22Rv1 (cell line): Measurements from ENCODE around the gene HOXB4.

ENCODE experiments used
- H3K27ac ChIP-seq: fragments of 450-650 bp; 2 replicates; pipeline ENCODE4 v1.5.1; 2017
- ZFX ChIP-seq: fragments of 450-650 bp; IDR thresholded peaks from 2 replicates; pipeline ENCODE4 v1.6.1; 2017; ENCODE audit warnings: antibody characterized with exemption, borderline replicate concordance
- TF ChIP-seq, protein P1 (sequence below): fragments of 450-650 bp; IDR thresholded peaks from 2 replicates; pipeline ENCODE4 v1.5.1; 2017; ENCODE audit warnings: mild to moderate bottlenecking

HOXB4 gene

DNA sequence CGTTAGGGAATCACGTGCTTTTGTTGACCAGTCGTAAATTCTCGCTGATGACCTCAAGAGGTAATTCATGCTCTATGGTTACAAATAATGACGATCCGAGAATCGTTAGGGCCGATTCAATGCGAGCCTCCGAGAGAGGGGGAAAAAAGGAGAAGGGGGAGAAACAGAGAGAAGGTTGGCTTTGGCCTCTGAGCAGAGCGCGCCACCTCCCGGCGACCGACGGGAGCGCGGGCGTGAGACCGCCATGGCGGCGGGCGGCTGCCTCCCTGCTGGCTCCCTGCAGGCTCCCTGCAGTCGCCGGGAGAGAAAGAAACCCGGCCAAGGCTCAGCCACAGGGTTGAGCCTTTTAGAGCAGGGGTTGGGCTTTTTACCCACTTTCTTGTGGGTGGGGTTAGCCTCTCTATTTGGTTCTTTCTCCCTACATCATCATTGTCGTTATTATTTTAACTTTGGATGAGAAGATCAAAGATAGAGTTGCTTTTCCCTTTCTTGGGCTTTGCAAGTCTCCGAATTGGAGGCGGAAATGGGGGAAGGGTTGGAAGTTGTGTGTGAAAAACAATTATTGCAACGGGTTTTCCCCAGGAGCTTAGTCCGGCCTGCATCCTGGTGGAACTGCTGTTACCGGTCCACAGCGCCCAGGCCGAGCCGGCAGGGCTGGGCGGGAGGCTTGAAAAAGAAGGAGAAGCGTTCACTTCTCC, 15.8 kb upstream of the HOXB4 start:
- TF ChIP-seq, protein P1, sequence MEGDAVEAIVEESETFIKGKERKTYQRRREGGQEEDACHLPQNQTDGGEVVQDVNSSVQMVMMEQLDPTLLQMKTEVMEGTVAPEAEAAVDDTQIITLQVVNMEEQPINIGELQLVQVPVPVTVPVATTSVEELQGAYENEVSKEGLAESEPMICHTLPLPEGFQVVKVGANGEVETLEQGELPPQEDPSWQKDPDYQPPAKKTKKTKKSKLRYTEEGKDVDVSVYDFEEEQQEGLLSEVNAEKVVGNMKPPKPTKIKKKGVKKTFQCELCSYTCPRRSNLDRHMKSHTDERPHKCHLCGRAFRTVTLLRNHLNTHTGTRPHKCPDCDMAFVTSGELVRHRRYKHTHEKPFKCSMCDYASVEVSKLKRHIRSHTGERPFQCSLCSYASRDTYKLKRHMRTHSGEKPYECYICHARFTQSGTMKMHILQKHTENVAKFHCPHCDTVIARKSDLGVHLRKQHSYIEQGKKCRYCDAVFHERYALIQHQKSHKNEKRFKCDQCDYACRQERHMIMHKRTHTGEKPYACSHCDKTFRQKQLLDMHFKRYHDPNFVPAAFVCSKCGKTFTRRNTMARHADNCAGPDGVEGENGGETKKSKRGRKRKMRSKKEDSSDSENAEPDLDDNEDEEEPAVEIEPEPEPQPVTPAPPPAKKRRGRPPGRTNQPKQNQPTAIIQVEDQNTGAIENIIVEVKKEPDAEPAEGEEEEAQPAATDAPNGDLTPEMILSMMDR, result 0 out of 2 replicates have a peak, but pooled peaks have one; percentile 16
- TF ChIP-seq ZFX, result no peak
- H3K27ac ChIP-seq, result no peak overlapping the region

DNA sequence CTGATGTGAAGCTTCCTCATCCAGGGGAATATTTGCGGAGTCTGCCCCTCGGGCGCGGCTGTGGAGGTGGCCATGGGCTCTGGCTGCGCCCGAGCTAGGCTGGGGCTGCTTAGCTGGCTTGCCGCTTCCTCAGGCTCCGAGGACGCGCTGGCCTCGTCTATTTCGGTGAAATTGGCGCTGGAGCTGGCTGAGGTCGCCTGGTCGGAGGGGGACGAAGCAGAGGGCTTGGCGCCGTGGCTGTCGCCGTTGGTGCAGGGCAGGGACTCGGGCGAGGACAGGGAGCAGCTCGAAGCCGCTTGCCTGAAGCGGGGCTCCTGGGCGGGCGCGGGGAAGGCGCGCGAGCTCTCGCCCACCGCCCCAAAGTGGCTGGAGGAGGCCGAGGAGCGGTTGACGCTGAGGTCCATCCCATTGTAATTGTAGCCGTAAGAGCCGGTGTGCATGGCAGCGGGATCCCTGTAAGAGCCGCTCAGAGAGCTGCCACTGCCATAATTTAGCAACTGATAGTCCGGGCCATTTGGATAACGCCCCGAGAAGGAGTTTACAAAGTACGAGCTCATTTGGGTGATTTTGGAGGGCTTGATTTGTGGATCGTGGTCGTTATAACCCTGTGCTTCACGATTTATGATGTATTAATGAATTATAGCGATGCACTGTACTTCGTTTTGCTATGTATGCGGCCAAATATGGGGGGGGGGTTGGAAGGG, 15.1 kb upstream of the HOXB4 start, which contains the start of gene HOXB5:
Gene HOXB5 (minus strand): TSS at position 654 of the 704 bp plus-strand sequence. CDS start 97 bp downstream, at position 557.
- no peak within 1 kb of the TSS for H3K27ac ChIP-seq
- TF ChIP-seq ZFX, result no peak

DNA sequence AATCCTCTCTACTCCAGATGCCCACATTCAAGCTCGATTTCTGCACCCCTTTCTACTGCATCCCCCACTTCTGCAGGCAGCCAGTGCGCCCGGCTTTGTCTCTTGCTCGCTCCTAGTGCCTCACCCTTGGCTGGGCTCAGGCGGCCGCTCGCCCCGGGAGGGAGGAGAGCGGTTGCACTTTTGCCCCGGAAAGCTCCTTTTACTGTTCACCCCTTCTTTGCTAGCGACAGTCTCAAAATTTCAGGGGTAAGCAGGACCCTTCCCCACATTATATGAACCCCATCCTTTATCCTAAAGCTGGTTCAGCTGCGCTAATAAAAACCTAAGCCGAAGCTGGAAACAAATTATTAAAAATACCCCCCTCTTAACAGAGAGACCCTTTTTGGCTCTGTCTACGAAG, 14.4 kb upstream of the HOXB4 start:
- no peak overlapping the region for H3K27ac ChIP-seq
- TF ChIP-seq, protein P1, result no peak
- TF ChIP-seq ZFX, result no peak

DNA sequence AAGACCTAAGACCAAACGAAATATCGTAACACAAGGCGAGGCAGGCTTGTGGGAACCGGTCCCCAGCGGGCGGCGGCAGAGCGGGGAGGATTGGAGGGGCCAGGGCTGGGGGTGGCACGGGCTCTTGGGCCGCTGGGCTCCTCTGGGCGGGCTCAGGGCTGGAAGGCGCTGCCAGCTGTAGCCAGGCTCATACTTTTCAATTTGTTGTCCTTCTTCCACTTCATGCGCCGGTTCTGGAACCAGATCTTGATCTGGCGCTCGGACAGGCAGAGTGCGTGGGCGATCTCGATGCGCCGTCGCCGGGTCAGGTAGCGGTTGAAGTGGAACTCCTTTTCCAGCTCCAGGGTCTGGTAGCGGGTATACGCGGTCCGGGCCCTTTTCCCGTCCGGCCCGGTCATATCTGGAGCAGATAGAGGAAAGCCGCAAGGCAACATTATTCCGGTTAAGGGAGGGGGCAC, 13.9 kb upstream of the HOXB4 start:
- H3K27ac ChIP-seq, result no peak overlapping the region
- TF ChIP-seq, protein P1, result no peak

DNA sequence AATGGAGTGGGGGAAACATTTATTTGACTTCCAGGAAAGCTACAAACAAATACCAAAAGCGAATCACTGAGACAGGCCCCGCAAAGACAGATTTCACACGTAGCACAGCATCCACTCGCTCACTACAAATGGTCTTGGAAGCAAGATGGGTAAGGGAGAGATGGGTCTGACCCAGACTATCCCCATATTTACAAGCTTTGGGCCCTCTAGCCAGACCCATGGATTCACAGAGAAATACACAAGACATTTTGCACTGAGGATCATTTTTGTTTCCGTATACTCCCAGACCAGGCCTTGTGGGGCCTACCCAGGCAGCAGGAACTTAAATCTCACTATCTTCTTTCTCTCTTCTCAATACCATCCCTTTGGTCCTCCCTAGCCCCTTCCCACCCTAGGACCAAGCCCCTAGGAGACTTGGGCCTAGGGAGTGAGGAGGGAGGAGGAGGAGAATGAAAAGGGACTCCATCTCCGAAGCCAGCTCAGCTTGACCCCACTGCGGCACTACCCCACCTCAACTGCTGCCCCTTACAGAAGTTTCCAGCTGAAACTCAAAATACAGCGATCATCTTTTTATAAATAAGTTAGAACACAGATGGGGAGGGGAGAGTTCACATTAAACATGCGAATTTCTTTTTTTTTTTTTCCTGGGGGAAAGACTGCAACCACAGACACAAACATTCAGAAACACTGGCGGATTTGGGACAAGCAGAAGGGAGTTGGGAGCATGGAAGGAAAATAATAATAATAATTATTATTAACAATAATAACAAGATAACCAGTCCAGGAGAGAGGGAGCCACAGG, 13.3 kb upstream of the HOXB4 start:
- no peak overlapping the region for H3K27ac ChIP-seq
- TF ChIP-seq, protein P1, result no peak
- TF ChIP-seq ZFX, result no peak

DNA sequence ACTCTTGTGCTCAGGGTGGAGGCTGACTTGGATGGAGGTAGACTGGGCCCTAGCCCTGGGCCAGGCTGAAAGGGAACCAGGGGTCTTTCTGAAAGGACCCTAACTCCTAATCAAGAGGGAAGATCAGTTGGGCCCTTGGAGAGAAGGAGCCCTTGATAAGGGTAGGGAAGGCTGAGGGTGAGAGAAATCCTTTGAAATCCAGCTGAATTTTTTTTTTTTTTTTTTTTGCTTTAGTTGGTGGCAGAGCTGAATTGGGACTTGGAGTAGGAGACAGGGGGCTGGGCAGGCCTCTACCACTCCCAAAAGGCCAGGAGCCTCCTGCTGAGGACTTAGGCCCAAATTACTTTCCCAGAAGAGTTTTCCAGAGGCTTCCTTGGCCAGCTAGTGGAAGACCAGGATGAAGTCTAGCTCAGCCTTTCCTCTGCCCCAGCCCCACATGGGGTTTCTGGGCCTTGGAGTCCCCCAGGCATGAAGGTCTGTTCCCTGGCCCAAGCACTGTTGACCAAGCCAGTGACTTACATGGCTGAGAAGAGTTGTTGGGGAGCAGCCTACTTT, 12.5 kb upstream of the HOXB4 start:
- TF ChIP-seq, protein P1, result no peak
- TF ChIP-seq ZFX, result no peak
- H3K27ac ChIP-seq, result no peak overlapping the region
